BE2C (cell line): ENCODE results near the gene R3HDM1.

ENCODE experiments used
- DNase-seq: peaks from one replicate; pipeline ENCODE4 v3.0.0-alpha.2; 2020
- H3K27me3 ChIP-seq: fragments of 250-450 bp; sonication (Bioruptor Pico); 2 replicates; pipeline ENCODE4 v1.5.1; 2020; ENCODE audit warnings: mild to moderate bottlenecking
- H3K36me3 ChIP-seq: fragments of 250-450 bp; sonication (Bioruptor Pico); 2 replicates; pipeline ENCODE4 v1.5.1; 2020; ENCODE audit warnings: mild to moderate bottlenecking
- H3K4me1 ChIP-seq: fragments of 250-450 bp; sonication (Bioruptor Pico); 2 replicates; pipeline ENCODE4 v1.5.1; 2020
- H3K4me3 ChIP-seq: 2 replicates; pipeline ENCODE4 v1.5.1; 2011; ENCODE audit warnings: low read depth, low read length
- H3K9me3 ChIP-seq: fragments of 250-450 bp; sonication (Bioruptor Pico); 2 replicates; pipeline ENCODE4 v1.5.1; 2020
- TF ChIP-seq, protein P1 (sequence below): IDR thresholded peaks from 2 replicates; pipeline ENCODE4 v1.5.1; 2012; ENCODE audit warnings: mild to moderate bottlenecking, low read depth, low read length

The R3HDM1 gene

GRCh38 chr2:135552887-135553286 lies 21.6 kb downstream of the R3HDM1 start:
- Histone ChIP-seq H3K36me3 (no peaks in the 10 kb centered on the region), H3K27me3 (no peaks in the 10 kb centered on the region), H3K4me1 (no peaks in the 10 kb centered on the region), H3K4me3 (no peak overlapping the region), H3K9me3 (no peaks in the 10 kb centered on the region)
- TF ChIP-seq, protein P1, sequence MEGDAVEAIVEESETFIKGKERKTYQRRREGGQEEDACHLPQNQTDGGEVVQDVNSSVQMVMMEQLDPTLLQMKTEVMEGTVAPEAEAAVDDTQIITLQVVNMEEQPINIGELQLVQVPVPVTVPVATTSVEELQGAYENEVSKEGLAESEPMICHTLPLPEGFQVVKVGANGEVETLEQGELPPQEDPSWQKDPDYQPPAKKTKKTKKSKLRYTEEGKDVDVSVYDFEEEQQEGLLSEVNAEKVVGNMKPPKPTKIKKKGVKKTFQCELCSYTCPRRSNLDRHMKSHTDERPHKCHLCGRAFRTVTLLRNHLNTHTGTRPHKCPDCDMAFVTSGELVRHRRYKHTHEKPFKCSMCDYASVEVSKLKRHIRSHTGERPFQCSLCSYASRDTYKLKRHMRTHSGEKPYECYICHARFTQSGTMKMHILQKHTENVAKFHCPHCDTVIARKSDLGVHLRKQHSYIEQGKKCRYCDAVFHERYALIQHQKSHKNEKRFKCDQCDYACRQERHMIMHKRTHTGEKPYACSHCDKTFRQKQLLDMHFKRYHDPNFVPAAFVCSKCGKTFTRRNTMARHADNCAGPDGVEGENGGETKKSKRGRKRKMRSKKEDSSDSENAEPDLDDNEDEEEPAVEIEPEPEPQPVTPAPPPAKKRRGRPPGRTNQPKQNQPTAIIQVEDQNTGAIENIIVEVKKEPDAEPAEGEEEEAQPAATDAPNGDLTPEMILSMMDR = no peak
- DNase-seq = no peak

DNA sequence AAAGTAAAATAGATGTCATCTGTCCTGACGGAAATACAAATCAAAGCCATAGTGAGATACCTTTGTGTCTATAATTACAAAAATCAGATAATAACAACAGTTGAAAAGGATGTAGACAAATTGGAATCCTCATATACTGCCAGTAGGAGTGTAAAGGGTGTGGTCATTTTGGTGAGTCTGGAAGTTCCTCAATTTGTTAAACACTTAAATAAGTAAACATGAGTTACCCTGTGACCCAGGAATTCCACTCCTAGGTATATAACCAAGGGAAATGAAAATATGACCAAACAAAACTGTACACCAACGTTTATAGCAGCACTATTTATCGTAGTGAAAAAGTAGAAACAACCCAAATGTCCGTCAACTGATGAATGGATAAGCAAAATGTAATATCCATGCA lies 24.0 kb downstream of the R3HDM1 start:
- no peak for DNase-seq
- TF ChIP-seq, protein P1 = no peak
- H3K9me3 ChIP-seq = no peaks in the 10 kb centered on the region
- H3K36me3 ChIP-seq = no peaks in the 10 kb centered on the region
- no peaks in the 10 kb centered on the region for H3K27me3 ChIP-seq
- H3K4me1 ChIP-seq = no peaks in the 10 kb centered on the region
- H3K4me3 ChIP-seq = no peak overlapping the region

- Histone ChIP-seq H3K4me1 (no peaks in the 10 kb centered on the region), H3K9me3 (no peaks in the 10 kb centered on the region), H3K4me3 (no peak overlapping the region), H3K36me3 (no peaks in the 10 kb centered on the region), H3K27me3 (no peaks in the 10 kb centered on the region)
- TF ChIP-seq, protein P1 = no peak
- no peak for DNase-seq
Observed at GRCh38 chr2:135557530-135557929, 26.2 kb downstream of the R3HDM1 start.

DNA sequence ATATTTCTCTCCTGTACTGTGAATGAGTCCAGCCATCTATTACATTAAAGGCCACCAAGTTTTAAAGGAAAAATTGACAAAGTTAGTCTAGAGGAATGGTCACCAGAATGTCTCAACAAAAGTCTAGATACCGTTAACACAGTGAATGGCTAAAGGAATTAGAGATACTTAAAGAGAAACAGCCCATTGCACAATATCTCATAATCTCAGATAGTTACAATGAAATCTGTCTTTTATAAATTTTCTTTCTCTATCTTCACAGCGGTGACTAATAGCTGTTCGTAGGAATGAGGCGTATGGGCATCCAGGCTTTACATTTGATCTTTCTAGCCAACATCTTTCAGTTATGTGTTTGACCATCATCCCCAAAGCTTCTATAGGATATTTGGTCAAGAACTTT lies 30.6 kb downstream of the R3HDM1 start:
- Histone ChIP-seq H3K9me3 (no peaks in the 10 kb centered on the region), H3K4me1 (no peaks in the 10 kb centered on the region), H3K4me3 (no peak overlapping the region), H3K27me3 (no peaks in the 10 kb centered on the region), H3K36me3 (no peaks in the 10 kb centered on the region)
- no peak for DNase-seq
- TF ChIP-seq, protein P1 = no peak

DNA sequence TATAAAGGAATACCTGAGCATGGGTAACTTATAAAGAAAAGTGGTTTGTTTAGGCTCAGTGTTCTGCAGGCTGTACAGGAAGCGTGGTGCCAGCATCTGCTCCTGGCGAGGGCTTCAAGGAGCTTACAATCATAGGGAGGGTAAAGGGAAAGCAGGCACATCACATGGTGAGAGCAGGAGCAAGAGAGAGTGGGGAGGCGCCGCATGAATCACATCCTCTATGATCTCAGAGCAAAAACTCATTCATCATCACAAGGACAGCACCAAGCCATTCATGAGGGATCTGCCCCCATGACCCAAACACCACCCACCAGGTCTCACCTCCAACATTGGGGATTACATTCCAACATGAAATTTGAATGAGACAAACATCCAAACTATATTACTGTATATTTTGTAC lies 32.5 kb downstream of the R3HDM1 start:
- DNase-seq = no peak
- Histone ChIP-seq H3K4me3 (no peak overlapping the region), H3K4me1 (no peaks in the 10 kb centered on the region), H3K27me3 (no peaks in the 10 kb centered on the region), H3K9me3 (no peaks in the 10 kb centered on the region), H3K36me3 (no peaks in the 10 kb centered on the region)
- TF ChIP-seq, protein P1 = no peak

GRCh38 chr2:135570884-135571283 lies 39.6 kb downstream of the R3HDM1 start:
- H3K36me3 ChIP-seq = no peaks in the 10 kb centered on the region
- no peaks in the 10 kb centered on the region for H3K9me3 ChIP-seq
- no peaks in the 10 kb centered on the region for H3K27me3 ChIP-seq
- H3K4me3 ChIP-seq = no peak overlapping the region
- no peaks in the 10 kb centered on the region for H3K4me1 ChIP-seq
- DNase-seq = no peak
- TF ChIP-seq, protein P1 = no peak
